ENCODE results near the gene TCEAL4.
"Not testable (repeated sequence)": the region's sequence is repeated elsewhere in the genome, so short reads cannot be mapped to it uniquely, and the experiment has no call there.

- TF ChIP-seq CTCF (IDR thresholded peaks at IDR 0.05 in 8 of 11, conservative IDR thresholded peaks at IDR 0.05 in 3 of 11); POLR2A (IDR thresholded peaks at IDR 0.05): not testable (repeated sequence)
Measured at GRCh38 chrX:103592295-103592694, 7.0 kb downstream of the TCEAL4 start.
